ENCODE measurements around the gene ARFIP1.

GRCh38 chr4:152862608-152863007 is 82.9 kb downstream of the ARFIP1 start:
- no peak for TF ChIP-seq POLR2A (IDR thresholded peaks at IDR 0.05)
- TF ChIP-seq, protein P1, sequence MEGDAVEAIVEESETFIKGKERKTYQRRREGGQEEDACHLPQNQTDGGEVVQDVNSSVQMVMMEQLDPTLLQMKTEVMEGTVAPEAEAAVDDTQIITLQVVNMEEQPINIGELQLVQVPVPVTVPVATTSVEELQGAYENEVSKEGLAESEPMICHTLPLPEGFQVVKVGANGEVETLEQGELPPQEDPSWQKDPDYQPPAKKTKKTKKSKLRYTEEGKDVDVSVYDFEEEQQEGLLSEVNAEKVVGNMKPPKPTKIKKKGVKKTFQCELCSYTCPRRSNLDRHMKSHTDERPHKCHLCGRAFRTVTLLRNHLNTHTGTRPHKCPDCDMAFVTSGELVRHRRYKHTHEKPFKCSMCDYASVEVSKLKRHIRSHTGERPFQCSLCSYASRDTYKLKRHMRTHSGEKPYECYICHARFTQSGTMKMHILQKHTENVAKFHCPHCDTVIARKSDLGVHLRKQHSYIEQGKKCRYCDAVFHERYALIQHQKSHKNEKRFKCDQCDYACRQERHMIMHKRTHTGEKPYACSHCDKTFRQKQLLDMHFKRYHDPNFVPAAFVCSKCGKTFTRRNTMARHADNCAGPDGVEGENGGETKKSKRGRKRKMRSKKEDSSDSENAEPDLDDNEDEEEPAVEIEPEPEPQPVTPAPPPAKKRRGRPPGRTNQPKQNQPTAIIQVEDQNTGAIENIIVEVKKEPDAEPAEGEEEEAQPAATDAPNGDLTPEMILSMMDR (IDR thresholded peaks at IDR 0.05), result no peak
